GF-D8 (cell line): ENCODE results near the gene PTPRN2.
"Not testable (repeated sequence)": the region's sequence is repeated elsewhere in the genome, so short reads cannot be mapped to it uniquely, and the experiment has no call there.

ENCODE experiments used
- DNase-seq: peaks from one replicate; lab custom pipeline; 2025; lab: John Stamatoyannopoulos, UW

Gene PTPRN2

GRCh38 chr7:157901816-157902610 lies 685.6 kb downstream of the PTPRN2 start:
- not testable (repeated sequence) for DNase-seq

GRCh38 chr7:157901166-157901565 lies 686.5 kb downstream of the PTPRN2 start:
- no peak for DNase-seq

GRCh38 chr7:157900556-157900955 lies 687.1 kb downstream of the PTPRN2 start:
- no peak for DNase-seq

DNA sequence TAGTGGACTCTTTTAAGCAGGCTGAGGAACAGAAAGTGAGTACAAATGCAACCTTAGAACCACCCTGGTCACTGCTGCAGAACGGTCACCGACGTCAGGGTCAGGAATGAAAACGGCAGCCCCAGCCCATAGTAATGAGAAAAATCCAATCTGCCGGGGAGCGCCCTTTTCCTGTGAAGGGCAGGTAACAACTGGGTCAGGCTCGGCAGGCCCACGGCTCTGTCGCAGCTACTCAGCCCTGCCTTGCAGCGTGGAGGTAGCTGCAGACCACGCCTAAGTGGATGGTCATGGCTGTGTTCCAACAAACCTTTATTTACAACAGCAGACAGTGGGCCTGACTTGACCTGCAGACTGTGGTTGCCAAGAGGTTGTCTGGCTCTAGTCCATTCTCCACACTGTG lies 687.6 kb downstream of the PTPRN2 start:
- DNase-seq = no peak

DNA sequence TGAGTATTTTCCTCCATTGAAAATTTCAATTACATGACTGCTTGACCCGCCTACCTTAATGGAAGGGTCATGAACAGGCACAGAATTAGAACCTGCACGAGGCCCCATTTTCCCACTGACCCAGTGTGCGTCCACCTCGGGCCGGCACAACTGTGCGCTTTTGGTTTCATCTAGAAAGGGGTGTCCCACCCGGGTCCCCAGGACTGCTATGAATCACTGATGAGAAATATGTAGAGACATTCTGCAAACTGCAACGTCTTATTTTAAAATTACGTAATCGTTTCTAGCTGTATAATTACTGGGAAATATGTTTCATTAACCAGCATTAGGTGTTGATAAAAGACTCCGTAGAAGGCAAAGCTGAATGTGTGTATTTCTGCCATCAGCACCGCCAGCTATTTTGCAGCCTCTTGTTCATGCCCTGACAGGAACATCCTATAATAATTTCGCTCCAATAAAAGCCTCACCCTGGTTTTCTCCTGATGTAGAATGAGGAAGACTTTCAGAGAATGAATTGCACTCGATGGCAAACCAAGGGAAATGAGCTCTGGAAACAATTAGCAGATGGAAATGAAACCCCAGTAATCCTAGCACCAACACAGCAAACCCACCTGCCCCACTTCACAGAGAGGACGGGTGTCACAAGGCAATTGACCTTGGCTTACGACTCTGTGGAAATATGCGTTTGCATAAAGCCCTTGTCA lies 688.7 kb downstream of the PTPRN2 start:
- no peak for DNase-seq

DNA sequence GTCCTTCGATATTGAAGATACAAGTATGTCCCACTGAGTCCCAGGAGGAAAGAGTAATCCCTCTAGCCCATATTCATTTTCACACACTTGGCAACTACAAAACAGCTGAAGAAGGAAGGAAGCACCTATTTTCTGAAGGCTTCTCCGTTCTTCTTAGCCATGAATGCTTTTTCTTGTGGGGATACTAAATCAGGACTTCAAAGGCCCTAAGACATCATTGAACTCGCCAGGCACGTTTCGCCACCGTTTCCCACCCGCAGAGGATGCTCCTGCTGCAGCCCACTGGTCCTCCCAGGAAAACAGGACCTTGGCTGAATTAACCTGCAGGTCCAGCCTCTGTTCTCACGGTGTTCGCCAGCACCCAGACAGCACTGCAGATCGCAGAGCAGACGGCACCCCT lies 689.4 kb downstream of the PTPRN2 start:
- no peak for DNase-seq

DNA sequence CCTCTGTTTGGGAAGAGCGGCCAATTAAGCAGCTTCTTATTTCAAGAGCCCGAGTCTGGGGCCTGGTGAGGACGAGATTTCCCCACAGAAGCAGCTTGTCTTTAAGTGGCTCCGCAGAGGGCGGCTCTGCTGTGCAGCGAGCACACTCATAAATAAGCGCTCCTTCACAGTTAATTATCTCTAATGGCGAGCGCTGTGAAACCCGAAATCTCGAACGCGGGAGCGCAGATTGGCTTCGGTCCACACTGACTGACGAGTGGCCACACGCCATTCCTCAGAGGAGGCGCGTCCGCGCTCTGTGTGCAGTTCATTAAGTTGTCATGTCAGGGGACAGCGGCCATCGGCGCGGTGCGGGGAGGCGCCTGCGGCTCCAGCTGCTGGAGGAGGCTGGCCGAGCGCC lies 689.9 kb downstream of the PTPRN2 start:
- no peak for DNase-seq

DNA sequence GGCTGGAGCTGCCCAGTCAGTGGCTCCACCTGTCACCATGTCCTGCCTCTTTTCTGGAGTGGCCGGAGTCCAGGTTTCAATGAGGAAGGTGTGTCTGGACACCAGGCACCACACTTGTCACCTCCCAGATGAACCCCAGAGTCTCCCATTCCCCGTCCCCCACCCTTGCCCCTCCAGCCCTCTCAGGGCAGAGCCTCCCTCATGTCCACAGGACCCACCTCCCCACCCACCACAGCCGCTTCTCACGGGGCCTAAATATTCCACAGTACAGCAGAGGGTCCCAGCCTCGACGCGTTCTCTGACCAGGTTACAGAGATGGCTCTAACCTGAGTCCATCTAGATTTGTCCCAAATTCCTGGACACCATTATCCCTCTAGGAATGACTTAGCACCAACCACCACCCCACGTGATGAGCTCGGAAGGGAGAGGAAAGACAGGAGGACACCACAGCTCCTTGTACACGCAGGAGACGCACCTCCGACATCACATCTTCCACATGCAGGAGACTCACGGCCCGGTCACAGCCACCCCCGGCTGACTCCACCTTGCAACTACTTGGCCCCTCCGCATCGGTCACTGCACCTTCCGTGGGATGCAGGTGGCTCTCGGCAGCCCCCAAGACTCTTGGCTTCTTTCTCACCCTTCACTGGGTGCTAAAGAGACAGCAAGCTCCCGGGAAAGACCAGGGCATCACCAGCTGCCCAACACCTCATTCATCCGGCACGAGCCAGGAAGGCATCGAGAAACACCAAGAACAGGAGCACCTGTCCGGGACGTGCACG lies 690.7 kb downstream of the PTPRN2 start:
- no peak for DNase-seq

DNA sequence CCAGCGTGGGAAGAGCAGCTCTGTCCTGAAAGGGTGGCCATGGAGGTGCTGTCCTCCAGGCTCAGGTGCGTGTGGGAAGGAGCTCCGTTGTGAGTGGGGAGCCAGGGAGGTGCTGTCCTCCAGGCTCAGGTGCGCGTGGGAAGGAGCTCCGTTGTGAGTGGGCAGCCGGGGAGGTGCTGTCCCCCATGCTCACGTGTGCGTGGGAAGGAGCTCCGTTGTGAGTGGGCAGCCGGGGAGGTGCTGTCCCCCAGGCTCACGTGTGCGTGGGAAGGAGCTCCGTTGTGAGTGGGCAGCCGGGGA lies 691.3 kb downstream of the PTPRN2 start:
- not testable (repeated sequence) for DNase-seq

GRCh38 chr7:157895520-157896375 lies 691.9 kb downstream of the PTPRN2 start:
- no peak for DNase-seq

DNA sequence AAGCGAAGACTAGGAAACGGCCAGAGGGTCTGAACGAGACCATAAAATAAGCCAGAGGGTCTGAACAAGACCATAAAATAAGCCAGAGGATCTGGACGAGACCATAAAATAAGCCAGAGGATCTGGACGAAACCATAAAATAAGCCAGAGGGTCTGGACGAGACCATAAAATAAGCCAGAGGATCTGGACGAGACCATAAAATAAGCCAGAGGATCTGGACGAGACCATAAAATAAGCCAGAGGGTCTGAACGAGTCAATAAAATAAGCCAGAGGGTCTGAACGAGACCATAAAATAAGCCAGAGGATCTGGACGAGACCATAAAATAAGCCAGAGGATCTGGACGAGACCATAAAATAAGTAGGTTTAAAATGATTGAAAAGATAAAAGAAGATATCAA lies 692.5 kb downstream of the PTPRN2 start:
- DNase-seq = not testable (repeated sequence)

DNA sequence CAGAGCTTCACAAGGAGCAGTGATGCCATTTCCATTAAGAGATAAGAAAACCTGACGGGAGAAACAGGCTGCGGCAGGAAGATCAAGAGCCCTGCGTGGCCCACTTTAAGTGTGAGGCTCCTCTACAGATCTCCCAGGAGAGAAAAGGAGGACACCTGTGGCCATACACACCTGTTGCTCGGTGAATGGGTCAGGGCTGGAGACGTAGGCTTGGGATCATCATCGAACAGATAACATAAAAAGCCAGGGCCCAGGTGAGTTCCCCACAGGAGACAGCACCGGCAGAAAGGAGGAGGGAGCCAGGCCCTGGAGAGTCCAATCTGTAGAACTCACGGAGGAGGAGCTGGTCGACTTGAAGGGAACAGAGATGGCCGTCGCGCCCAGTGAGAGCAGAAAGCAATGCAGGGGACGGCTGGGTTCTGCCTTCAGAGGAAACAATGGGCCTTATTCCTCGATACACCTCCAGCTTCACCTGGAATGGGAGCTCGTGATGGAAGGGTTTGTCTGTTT lies 694.0 kb downstream of the PTPRN2 start:
- no peak for DNase-seq

GRCh38 chr7:157892751-157893523 lies 694.7 kb downstream of the PTPRN2 start:
- no peak for DNase-seq

- DNase-seq = no peak
Observed at GRCh38 chr7:157890921-157891401, 696.7 kb downstream of the PTPRN2 start.

DNA sequence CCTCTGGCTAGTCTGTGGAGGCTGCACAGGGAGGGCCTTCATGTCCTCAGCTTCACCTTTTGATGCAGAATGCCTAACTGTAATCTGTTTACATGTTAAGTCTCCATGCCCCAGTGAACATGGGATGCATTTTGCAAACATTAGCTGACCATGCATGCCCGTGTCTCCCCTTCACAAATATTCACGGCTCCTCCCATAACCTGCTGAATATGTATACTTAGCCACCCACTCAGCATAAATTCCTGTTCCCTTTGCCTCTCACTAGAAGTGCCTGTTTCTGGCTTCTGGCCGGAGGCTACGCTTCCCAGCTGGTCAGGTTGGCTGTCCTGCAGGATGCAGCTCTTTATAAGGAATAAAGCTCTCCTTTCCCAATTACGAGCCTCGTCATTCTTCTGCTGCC lies 698.1 kb downstream of the PTPRN2 start:
- no peak for DNase-seq

GRCh38 chr7:157888579-157888978 lies 699.0 kb downstream of the PTPRN2 start:
- DNase-seq = no peak

DNA sequence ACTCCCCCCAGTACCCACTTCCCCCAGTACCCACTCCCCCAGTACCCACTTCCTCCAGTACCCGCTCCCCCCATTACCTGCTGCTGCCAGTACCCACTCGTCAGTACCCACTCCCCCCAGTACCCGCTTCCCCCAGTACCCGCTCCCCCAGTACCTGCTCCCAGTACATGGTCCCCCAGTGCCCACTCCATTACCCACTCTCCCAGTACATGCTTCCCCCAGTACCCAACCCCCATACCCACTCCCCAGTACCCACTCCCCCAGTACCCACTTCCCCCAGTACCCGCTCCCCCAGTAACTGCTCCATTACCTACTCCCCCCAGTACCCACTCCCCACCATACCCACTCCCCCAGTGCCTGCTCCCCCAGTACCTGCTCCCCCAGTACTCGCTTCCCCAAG lies 700.2 kb downstream of the PTPRN2 start:
- DNase-seq = no peak

GRCh38 chr7:157886711-157887110 lies 700.9 kb downstream of the PTPRN2 start:
- DNase-seq = no peak

DNA sequence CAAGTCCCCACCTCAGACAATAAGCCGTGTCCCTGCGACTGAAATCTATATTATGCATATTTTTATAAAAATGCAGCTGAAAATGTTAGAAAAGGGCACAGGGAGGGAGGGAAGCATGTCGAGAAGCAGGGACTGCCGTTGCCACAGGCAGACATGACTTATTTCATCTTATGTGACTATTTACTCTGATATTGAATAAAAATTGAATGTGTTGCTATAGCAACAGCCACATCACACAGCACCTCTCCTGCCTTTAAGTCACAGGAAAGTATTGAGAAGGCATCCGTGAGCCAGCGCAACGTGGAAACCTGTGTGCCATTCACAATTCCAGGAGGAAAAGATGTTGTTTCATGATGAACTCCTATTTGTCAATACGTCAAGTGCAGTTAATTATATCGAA lies 701.4 kb downstream of the PTPRN2 start:
- no peak for DNase-seq

GRCh38 chr7:157885140-157885539 lies 702.5 kb downstream of the PTPRN2 start:
- DNase-seq = no peak
